Mesodermal cell (in vitro differentiated cells): ENCODE data around the gene NTN3.

Experiments used
- H3K27ac ChIP-seq: 2 replicates; pipeline ENCODE4 v1.7.0; 2013; ENCODE audit warnings: mild to moderate bottlenecking, low read depth, low read length, moderate library complexity; ENCODE audit not compliant: severe bottlenecking
- H3K36me3 ChIP-seq: 2 replicates; pipeline ENCODE4 v1.7.1; 2013; ENCODE audit warnings: mild to moderate bottlenecking, low read length, moderate library complexity; ENCODE audit not compliant: control insufficient read depth, insufficient read depth
- H3K4me1 ChIP-seq: one replicate; pipeline ENCODE4 v1.7.1; 2013; ENCODE audit warnings: mild to moderate bottlenecking, low read length; ENCODE audit not compliant: insufficient read depth, control insufficient read depth, poor library complexity, severe bottlenecking
- H3K4me3 ChIP-seq: 2 replicates; pipeline ENCODE4 v1.7.0; 2013; ENCODE audit warnings: low read length, control low read depth, mild to moderate bottlenecking; ENCODE audit not compliant: insufficient read depth, poor library complexity, severe bottlenecking; ENCODE audit errors: extremely low read depth
- H3K9me3 ChIP-seq: 2 replicates; pipeline ENCODE4 v1.7.1; 2013; ENCODE audit warnings: mild to moderate bottlenecking, low read length, moderate library complexity; ENCODE audit not compliant: control insufficient read depth
- WGBS, 2 experiments: methylation state at CpG; one replicate each; pipeline ENCODE4 v1.1.5; 2013; ENCODE audit warnings: missing lambda C conversion rate in 2 of 2; ENCODE audit not compliant: insufficient coverage in 2 of 2; 5-methylcytosine and 5-hydroxymethylcytosine counted together

NTN3 gene

DNA sequence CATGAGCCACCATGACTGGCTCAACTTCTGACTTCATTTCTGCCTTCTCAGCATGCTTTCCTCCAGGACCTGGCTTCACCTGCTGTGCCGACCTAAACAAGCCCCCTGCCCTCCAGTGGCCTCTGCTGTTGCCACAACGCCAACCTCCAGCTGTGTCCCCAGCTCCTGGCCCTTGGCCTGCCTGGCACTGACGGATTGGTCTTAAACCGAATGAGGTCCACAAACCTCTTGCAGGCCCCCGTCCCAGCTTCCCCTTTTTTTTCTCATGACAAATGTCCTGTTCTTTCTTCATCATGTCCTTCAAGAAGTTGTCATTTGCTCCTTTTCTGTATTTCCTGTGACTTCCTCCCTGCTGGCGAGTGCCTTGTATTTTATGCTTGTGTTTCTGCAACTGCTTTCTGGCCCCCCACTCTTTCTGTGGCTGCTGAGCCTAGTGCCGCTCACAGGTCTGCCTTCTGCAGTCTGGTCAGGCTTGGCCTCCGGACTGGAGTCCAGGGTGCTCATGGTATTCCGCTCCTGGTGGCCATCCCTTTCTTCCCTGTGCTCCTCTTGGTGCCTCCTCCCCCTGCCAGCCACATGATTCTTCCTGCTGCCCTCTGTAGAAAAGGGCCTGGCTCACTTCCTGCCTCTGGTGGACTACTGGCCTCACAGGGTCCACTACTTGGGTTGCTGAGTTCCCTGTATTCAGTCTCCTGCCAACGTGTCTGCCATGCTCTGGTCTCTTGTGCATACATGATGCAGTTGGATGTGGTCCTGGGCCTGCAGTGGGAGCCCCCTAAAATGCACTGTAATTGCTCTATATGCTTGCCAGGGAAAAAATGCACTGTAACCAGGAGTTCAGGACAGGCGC is 45.5 kb downstream of the NTN3 start:
- Histone ChIP-seq H3K36me3 (peaks cover 21% of the 10 kb centered on the region), H3K27ac (peak overlapping the region; percentile 10), H3K4me1 (peaks cover 40% of the 10 kb centered on the region), H3K4me3 (no peak overlapping the region), H3K9me3 (no peaks in the 10 kb centered on the region)
- 90 to 95% methylated on average over 11 of the region's 11 CpGs for WGBS, 2 experiments

DNA sequence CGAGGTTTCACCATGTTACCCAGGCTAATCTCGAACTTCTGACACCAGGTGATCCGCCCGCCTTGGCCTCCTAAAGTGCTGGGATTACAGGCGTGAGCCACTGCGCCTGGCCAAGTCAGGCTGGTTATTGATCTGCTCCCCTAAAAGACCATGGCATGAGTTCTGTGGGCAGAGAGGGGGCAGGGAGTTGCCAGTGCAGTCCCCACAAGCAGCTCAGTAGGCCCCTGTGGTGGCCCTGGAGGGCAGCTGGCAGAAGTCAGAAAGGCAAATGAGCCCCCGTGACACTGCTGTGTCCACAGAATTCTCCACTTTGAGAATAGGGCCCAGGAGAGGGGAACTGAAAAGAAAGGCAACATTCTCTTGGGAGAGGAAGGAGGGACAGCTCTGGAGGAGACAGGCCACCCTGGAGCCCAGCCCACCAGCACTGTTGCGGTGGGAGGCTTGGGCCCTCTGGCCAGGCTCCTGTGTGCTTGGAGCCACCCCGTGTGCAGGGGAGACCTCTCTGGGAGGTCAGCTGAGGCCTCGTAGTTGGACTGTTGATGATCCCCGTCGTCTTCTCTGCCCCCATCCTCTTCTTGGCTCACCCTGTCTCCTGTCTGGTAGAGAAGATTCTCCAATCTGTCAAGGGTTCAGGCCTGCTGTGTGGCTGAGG is 47.0 kb downstream of the NTN3 start:
- Histone ChIP-seq H3K4me1 (peaks cover 38% of the 10 kb centered on the region), H3K36me3 (peaks cover 31% of the 10 kb centered on the region), H3K9me3 (no peaks in the 10 kb centered on the region), H3K4me3 (no peak overlapping the region), H3K27ac (peak overlapping the region; percentile 10)
- 86 to 96% methylated on average over 6 to 12 of the region's 12 CpGs for WGBS, 2 experiments

DNA sequence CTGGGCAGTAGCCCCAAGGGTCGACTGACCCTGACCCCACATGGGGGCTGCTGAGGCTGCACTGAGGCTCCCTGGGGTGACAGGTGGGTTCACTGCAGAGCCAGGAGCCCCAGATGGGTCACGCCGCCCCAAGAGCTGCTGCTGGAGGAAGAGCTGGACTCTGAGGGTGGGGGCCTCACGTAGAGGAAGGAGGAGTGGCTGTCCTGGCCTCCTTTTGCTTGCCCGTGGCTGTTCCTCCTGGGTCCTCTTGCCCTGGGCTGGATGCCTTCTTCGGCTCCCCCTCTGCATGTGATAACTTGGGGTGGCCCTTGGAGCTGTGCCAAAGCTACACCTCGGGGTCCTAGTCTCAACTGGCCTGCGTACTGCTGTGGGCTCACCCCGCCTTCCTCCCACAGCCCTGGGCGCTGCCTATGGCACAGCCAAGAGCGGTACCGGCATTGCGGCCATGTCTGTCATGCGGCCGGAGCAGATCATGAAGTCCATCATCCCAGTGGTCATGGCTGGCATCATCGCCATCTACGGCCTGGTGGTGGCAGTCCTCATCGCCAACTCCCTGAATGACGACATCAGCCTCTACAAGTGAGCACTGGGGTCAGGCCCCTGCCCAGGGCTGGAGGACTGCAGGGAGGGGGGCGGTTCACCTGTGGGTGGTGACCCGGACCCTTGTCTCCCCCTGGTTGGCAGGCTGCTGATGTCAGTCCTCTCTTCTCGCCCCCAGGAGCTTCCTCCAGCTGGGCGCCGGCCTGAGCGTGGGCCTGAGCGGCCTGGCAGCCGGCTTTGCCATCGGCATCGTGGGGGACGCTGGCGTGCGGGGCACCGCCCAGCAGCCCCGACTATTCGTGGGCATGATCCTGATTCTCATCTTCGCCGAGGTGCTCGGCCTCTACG is 48.0 kb downstream of the NTN3 start:
- Histone ChIP-seq H3K4me3 (peak overlapping the region; percentile 16), H3K36me3 (peaks cover 41% of the 10 kb centered on the region), H3K27ac (peak overlapping the region; percentile 79), H3K4me1 (peaks cover 38% of the 10 kb centered on the region), H3K9me3 (no peaks in the 10 kb centered on the region)
- WGBS, 2 experiments, result 94% methylated on average over 36 to 39 of the region's 39 CpGs

DNA sequence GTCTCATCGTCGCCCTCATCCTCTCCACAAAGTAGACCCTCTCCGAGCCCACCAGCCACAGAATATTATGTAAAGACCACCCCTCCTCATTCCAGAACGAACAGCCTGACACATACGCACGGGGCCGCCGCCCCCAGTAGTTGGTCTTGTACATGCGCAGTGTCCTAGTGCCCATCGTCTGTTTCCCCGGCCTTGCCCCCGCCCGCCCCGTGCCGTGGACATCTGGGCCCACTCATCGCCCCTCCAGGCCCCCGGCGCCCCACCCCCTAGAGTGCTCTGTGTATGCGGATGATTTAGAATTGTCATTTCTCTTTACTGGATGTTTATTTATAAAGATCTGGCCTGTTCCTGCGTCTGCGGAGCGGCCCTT is 48.6 kb downstream of the NTN3 start:
- peaks cover 47% of the 10 kb centered on the region for H3K36me3 ChIP-seq
- no peaks in the 10 kb centered on the region for H3K9me3 ChIP-seq
- H3K4me3 ChIP-seq, result peak overlapping the region; percentile 16
- 68 to 86% methylated on average over 10 to 15 of the region's 22 CpGs for WGBS, 2 experiments
- peaks cover 38% of the 10 kb centered on the region for H3K4me1 ChIP-seq
- H3K27ac ChIP-seq, result peak overlapping the region; percentile 79

DNA sequence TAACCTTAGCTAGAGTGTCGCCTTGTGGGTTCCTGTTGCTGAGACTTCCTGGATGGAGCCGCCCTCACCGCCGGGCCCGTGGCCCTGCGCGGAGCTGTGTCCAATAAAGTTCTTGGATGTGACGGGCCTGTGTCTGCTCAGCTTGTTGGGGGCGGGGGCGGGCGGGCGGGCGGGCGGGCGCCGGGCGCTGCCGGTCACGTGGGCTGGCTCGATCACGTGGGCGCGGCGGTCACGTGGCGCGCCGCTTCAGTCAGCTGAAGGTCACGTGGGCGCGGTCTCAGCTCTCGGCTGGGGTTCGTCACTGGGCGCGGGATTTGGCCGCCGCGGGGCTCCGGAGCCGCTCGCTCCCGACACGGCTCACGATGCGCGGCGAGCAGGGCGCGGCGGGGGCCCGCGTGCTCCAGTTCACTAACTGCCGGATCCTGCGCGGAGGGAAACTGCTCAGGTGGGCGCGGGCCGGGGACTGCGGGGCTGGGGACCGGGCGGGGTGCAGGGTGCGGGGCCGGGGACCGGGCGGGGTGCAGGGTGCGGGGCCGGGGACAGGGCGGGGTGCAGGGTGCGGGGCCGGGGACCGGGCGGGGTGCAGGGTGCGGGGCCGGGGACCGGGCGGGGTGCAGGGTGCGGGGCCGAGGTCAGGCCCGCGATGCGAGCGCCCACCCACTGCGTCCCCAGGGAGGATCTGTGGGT is 49.1 kb downstream of the NTN3 start, which contains the start of gene AMDHD2:
AMDHD2 (plus strand) TSS at position 275 of the 687 bp plus-strand sequence; CDS start at position 363, 88 bp downstream.
- peak within 1 kb of the TSS; percentile 79 for H3K27ac ChIP-seq
- 2 to 3% methylated on average over 17 to 38 of the region's 83 CpGs for WGBS, 2 experiments

DNA sequence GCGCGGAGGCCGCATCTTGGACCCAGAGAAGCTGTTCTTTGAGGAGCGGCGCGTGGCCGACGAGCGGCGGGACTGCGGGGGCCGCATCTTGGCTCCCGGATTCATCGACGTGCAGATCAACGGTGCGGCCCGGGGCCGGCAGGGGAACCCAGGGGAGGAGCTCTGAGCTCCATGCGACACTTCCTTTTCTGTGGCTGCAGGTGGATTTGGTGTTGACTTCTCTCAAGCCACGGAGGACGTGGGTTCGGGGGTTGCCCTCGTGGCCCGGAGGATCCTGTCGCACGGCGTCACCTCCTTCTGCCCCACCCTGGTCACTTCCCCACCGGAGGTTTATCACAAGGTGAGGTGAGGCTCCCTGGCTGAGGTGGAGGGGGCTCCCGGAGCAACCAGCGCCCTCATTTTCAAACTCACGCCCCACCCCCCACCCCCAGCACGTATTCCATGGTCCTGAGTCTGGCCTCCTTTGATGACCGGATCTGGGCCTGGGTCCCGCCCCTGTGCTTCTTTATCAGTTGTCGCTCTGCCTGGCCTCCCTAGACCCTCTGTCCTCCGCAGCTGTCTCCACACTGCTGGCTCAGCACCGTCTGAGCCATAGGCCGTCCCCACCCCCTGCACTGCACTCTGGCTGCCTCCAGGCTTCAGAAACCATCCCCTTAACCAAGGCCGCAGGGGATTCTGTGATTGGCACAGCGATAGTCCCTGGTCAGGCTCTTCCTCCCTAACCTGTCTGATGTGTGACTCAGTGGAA is 49.9 kb downstream of the NTN3 start:
- Histone ChIP-seq H3K27ac (peak overlapping the region; percentile 57), H3K4me1 (peaks cover 30% of the 10 kb centered on the region), H3K9me3 (no peaks in the 10 kb centered on the region), H3K36me3 (peaks cover 50% of the 10 kb centered on the region), H3K4me3 (peak overlapping the region; percentile 56)
- 21% methylated on average over 27 to 31 of the region's 41 CpGs for WGBS, 2 experiments

More for the DNA sequence above, 49.1 kb downstream of the NTN3 start, which contains the start of gene AMDHD2:
- peak within 1 kb of the TSS; percentile 56 for H3K4me3 ChIP-seq
- H3K9me3 ChIP-seq, result no peaks in the 10 kb centered on the region
- H3K36me3 ChIP-seq, result peaks cover 51% of the 10 kb centered on the region
- H3K4me1 ChIP-seq, result peaks cover 37% of the 10 kb centered on the region
